Mucosa of stomach (tissue), 1 donor: ENCODE data around the gene LYPD4.

ENCODE experiments used
- H3K27me3 ChIP-seq: one replicate; pipeline ENCODE4 v1.7.0; 2013; ENCODE audit warnings: mild to moderate bottlenecking, low read length; ENCODE audit not compliant: control insufficient read depth, insufficient read depth
- H3K36me3 ChIP-seq: one replicate; pipeline ENCODE4 v1.7.0; 2013; ENCODE audit warnings: low read length; ENCODE audit not compliant: control insufficient read depth, insufficient read depth
- H3K4me1 ChIP-seq: one replicate; pipeline ENCODE4 v1.7.0; 2013; ENCODE audit warnings: mild to moderate bottlenecking, low read length; ENCODE audit not compliant: control insufficient read depth, insufficient read depth
- H3K4me3 ChIP-seq: one replicate; pipeline ENCODE4 v1.7.0; 2013; ENCODE audit warnings: low read length
- H3K9ac ChIP-seq: one replicate; pipeline ENCODE4 v1.7.0; 2013; ENCODE audit warnings: mild to moderate bottlenecking, low read length, moderate library complexity
- H3K9me3 ChIP-seq: one replicate; pipeline ENCODE4 v1.7.0; 2013; ENCODE audit warnings: mild to moderate bottlenecking, low read length, moderate library complexity; ENCODE audit not compliant: control insufficient read depth
- donor health status: Pancreatic carcinoma.

The LYPD4 gene

DNA sequence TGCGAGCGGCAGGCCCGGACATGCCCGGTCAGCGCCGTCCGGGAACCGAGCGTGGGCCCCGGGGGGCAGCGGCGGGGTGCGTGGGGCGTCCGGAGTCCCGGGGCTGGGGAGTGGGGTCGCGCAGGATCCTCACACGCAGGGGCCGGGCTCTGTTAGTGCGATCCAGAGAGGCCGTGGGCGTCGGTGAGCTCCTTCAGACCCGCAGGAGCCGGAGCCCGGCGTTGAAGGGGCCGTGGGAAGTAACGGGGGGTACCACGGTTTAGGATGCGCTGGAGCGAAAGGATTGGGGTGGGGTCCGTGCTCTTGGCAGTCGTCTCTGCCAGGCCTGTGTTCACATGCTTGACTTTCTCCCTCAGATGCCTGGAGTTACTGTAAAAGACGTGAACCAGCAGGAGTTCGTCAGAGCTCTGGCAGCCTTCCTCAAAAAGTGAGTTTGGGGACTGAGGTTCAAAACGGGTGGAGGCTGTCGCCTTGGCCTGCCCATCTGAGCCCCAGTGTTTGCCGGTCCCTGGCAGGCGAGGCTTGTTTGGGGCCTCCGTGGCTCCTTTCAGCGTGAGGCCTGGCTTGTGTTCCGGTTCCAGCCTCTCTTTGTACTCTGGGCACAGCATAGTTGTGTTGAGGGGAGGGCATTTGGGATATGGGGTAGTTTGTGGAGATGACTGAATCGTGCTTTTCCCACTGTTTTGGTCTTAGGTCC, 16.1 kb upstream of the LYPD4 start:
- H3K9me3 ChIP-seq: no peaks in the 10 kb centered on the region
- peaks cover 9% of the 10 kb centered on the region for H3K36me3 ChIP-seq
- H3K4me3 ChIP-seq: peak overlapping the region; percentile 72
- H3K4me1 ChIP-seq: peaks cover 37% of the 10 kb centered on the region
- peak overlapping the region; percentile 94 for H3K9ac ChIP-seq
- H3K27me3 ChIP-seq: no peaks in the 10 kb centered on the region

DNA sequence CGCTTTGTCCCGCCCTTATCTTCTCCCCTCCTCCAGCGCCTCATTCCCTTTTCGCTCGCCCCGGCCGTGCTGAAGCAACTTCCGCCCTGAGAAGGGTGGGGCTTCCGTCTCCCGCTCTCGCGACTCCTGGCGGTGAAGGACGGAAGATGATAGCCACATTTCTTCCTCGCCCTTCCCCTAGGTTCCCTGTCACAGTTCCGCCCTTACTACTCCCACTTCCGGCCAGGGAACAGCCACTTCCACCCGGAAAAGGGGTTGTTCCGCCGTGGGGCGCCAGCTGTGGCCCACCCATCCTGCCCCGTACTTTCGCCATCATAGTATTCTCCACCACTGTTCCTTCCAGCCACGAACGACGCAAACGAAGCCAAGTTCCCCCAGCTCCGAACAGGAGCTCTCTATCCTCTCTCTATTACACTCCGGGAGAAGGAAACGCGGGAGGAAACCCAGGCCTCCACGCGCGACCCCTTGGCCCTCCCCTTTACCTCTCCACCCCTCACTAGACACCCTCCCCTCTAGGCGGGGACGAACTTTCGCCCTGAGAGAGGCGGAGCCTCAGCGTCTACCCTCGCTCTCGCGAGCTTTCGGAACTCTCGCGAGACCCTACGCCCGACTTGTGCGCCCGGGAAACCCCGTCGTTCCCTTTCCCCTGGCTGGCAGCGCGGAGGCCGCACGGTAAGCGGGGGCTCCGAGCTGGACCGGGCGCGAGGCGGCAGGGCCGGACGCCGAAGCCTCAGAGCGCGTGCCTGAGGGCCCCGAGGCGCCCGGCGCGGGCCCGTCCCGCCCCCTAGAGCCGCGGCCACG, 15.3 kb upstream of the LYPD4 start, which contains the start of gene RPS19:
Gene RPS19, plus strand, starts transcription at position 638 of the 801 bp plus-strand sequence. CDS start 520 bp downstream, outside the sequence.
- Histone ChIP-seq H3K9ac (peak within 1 kb of the TSS; percentile 94), H3K4me1 (peaks cover 37% of the 10 kb centered on the region), H3K27me3 (no peaks in the 10 kb centered on the region), H3K9me3 (no peaks in the 10 kb centered on the region), H3K36me3 (peaks cover 9% of the 10 kb centered on the region), H3K4me3 (peak within 1 kb of the TSS; percentile 72)

DNA sequence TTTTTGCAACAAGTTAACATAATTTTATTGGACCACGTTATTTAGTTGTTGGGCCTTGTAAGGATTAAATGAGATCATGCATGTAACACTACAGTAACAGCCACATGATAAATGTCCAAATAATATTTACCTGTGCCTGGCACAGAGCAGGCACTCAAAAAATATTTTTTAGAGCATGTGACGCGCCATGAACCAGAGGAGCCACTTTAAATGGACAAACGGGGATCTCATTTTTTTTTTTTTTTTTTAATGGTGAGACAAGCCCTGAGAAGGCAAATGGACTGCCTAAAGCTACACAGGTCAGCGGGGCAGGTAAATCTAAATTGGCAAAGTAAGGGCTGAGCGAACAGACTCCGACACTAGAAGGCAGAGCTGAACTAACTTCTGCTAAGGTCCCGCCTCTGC, 14.7 kb upstream of the LYPD4 start:
- Histone ChIP-seq H3K9me3 (no peaks in the 10 kb centered on the region), H3K4me1 (peaks cover 37% of the 10 kb centered on the region), H3K27me3 (no peaks in the 10 kb centered on the region), H3K4me3 (no peak overlapping the region), H3K36me3 (peaks cover 4% of the 10 kb centered on the region), H3K9ac (peak overlapping the region; percentile 11)

DNA sequence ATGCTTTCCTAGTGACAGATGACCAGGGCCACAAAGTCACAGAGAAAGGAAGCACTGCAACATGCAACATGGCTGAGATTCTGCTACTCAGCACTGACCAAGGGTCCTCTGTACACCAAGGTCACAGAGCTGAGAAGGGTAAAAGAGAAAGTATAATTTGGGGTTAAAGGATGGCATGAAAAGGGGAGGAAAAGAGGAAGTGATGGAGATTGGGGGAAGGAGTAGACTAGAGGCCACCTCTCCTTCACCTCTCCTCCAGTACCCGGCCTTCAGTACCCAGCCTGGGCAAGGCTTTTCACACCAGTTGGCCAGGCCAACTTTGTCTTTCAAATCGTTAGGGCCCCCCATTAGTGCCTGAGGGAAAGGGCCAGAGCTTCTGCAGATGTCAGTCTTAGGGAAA, 9.3 kb upstream of the LYPD4 start:
- peaks cover 10% of the 10 kb centered on the region for H3K27me3 ChIP-seq
- no peaks in the 10 kb centered on the region for H3K9me3 ChIP-seq
- no peaks in the 10 kb centered on the region for H3K36me3 ChIP-seq
- H3K9ac ChIP-seq: no peak overlapping the region
- no peaks in the 10 kb centered on the region for H3K4me1 ChIP-seq
- no peak overlapping the region for H3K4me3 ChIP-seq

DNA sequence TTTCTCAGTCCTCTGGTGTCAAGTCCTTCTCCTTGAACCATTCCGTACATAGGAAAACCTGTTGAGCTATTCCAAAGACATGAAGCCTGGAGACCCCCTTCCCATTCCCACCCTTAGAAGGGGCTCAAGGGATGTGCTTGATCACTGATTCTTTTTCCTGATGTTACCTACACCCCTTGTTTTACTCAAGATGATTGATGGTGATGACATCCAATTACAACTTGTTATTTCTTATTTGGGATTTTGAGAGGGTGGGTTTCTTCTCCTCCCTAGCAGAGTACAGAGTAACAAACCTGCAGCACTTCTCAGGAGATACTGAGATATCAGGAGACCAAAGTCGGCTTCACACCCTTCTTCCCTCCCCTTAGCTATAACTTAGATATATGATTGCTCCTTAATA, 8.9 kb upstream of the LYPD4 start:
- Histone ChIP-seq H3K27me3 (peaks cover 10% of the 10 kb centered on the region), H3K9me3 (no peaks in the 10 kb centered on the region), H3K4me3 (no peak overlapping the region), H3K36me3 (no peaks in the 10 kb centered on the region), H3K9ac (no peak overlapping the region), H3K4me1 (no peaks in the 10 kb centered on the region)

DNA sequence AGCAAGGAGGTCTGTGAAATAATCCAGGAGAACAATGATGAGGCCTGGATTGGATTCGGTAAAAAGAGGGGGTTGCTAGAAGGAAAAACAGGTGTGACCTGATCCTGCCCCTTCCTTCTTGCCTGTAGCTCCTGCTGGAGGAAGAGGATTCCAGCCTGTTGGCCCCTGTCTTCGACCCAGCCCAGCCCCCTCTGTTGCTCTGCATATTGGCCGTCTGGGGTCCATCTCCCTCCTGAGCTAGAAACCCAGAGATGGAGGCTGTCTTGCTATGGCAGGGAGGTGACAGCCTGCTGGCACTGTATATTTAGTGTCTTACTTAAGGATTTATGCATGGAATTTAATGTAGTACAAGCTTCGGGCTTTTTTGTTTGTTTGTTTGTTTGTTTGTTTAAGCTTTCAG, 7.0 kb upstream of the LYPD4 start:
- Histone ChIP-seq H3K9ac (no peak overlapping the region), H3K36me3 (no peaks in the 10 kb centered on the region), H3K9me3 (no peaks in the 10 kb centered on the region), H3K4me1 (no peaks in the 10 kb centered on the region), H3K4me3 (no peak overlapping the region), H3K27me3 (peaks cover 10% of the 10 kb centered on the region)

DNA sequence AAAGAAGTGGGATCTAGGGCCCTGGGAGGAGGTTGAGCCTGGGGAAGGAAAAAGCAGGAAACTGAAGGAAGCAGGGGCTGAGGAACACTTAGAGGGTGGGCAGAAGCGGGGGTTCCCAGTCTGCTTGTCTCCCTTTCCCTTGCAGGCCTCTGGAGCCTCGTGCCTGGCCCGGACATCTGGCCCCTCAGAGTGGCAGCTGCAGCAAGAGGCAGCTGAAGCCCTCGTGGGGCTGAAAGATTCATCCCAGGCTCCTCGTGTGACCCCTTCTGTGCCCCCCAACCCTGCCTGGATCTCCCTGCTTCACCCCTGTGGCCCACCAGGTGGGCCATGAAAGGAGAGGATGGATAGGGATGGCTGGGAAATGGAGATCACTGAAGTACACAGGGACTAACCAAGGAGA, 5.9 kb upstream of the LYPD4 start:
- no peak overlapping the region for H3K4me3 ChIP-seq
- H3K36me3 ChIP-seq: no peaks in the 10 kb centered on the region
- no peaks in the 10 kb centered on the region for H3K4me1 ChIP-seq
- H3K9me3 ChIP-seq: no peaks in the 10 kb centered on the region
- H3K9ac ChIP-seq: no peak overlapping the region
- H3K27me3 ChIP-seq: peaks cover 10% of the 10 kb centered on the region

DNA sequence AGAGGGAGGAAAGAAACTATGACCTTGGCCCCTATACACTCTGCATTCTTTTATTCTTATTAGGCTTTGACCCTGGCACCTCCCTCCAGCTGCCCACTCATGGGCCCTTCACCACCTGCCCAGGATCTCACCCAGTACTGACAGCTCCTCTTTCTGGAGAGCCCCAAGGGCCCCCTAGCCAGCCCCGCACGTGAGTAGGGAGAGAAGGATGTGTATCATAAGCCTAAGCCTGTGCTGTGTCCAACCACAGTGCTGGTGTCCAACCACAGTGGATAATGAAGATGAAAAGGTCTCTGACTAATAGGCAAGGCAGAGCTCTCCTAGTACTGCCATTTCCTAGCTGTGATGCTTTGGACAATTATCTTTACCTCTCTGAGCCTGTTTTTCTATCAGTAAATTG, 4.6 kb upstream of the LYPD4 start:
- no peaks in the 10 kb centered on the region for H3K4me1 ChIP-seq
- H3K9me3 ChIP-seq: no peaks in the 10 kb centered on the region
- H3K9ac ChIP-seq: no peak overlapping the region
- H3K36me3 ChIP-seq: no peaks in the 10 kb centered on the region
- no peak overlapping the region for H3K4me3 ChIP-seq
- H3K27me3 ChIP-seq: peaks cover 10% of the 10 kb centered on the region

DNA sequence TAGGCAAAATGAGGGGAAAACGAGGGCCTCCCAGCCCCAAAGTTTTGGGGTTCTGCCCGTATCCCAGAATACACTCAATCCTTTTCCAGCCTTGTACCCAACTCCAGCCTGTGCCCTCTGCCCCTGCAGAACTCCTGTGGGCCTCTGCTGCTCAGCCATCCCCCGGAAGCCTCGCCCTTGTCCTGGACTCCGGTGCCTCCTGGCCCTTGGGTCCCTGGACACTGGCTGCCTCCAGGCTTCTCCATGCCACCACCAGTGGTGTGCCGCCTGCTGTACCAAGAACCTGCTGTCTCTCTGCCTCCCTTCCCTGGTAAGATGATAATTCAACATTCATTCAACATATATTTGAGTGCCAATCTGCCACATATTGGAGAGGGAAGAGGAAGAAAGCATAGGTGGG, 4.2 kb upstream of the LYPD4 start:
- Histone ChIP-seq H3K27me3 (peaks cover 10% of the 10 kb centered on the region), H3K9me3 (no peaks in the 10 kb centered on the region), H3K9ac (no peak overlapping the region), H3K36me3 (no peaks in the 10 kb centered on the region), H3K4me1 (no peaks in the 10 kb centered on the region), H3K4me3 (no peak overlapping the region)

DNA sequence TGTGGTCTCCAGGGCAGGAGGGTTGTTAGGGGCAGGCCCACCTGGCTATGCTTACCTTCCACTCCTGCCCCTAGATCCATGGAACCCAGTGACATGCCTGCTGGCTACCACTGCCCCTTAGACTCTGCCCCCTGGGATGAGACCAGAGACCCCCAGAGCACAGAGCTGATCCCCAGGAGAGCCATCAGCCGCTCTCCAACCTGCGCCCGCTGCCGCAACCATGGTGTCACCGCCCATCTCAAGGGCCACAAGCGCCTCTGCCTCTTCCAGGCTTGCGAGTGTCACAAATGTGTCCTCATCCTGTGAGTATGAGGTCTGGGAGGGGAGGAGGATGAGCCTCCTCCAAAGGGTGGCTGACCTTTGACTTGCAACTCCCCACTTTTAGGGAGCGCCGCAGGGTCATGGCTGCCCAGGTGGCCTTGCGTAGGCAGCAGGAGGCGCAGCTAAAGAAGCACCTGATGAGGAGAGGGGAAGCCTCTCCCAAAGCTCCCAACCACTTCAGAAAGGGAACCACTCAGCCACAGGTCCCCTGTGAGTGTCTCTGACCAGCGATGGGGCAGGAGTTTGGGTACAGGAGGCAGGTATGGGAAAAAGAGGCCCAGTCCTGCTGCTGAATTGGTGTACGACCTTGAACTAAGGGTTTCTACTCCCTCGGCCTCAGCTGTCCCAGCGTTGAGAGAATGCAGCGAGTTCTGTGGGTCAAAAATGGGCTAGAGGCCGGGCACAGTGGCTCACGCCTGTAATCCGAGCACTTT, 3.0 kb upstream of the LYPD4 start:
- Histone ChIP-seq H3K27me3 (peaks cover 6% of the 10 kb centered on the region), H3K4me3 (no peak overlapping the region), H3K9ac (no peak overlapping the region), H3K36me3 (no peaks in the 10 kb centered on the region), H3K9me3 (no peaks in the 10 kb centered on the region), H3K4me1 (no peaks in the 10 kb centered on the region)

DNA sequence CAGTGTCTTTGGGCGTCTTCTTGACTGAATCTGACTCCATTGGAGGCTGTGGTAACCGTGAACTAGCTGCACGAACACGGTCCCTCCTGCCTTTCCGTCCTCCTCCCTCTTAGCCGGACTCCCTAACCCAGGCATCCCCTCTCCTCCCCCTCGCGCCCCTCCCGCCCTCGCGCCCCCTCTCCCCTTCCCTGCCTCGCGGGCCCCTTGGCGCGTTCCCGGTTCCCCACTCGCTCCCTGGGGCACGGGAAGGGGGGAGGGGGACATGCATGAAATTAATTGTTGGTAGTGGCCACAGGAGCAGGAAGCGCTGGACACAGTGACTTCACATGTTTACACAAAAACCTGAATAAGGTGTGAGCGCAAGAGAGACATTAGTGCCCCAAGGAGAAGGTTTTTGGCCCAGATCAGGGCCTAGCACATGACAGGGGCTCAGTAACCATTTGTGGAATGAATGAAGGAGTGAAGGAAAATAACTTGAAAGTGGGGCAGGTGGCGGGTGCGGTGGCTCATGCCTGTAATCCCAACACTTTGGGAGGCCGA, 638 bp upstream of the LYPD4 start:
- Histone ChIP-seq H3K27me3 (no peaks in the 10 kb centered on the region), H3K36me3 (no peaks in the 10 kb centered on the region), H3K4me1 (no peaks in the 10 kb centered on the region), H3K9ac (no peak overlapping the region), H3K4me3 (no peak overlapping the region), H3K9me3 (no peaks in the 10 kb centered on the region)

DNA sequence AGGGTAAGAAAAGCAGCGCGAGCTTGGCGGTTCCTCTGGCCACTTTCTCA, 343 bp upstream of the LYPD4 start, which contains the start of gene DMRTC2:
Gene DMRTC2, plus strand, starts transcription at position 42 of the 50 bp plus-strand sequence. CDS start 2,387 bp downstream, outside the sequence.
- H3K4me3 ChIP-seq: no peak within 1 kb of the TSS
- no peaks in the 10 kb centered on the region for H3K27me3 ChIP-seq
- no peaks in the 10 kb centered on the region for H3K9me3 ChIP-seq
- H3K36me3 ChIP-seq: no peaks in the 10 kb centered on the region
- no peak within 1 kb of the TSS for H3K9ac ChIP-seq
- H3K4me1 ChIP-seq: no peaks in the 10 kb centered on the region
